Transverse colon (tissue), 4 donors: Measurements from ENCODE around the gene IP6K3. TPM values are rescaled to one million over a fixed set of nuclear protein-coding genes. Genes with fewer than 3 reads are reported as not detected.
A peak's percentile ranks its signal among the peaks of the same experiment; 100 is the strongest.

Experiments
- DNase-seq: peaks from one replicate; pipeline ENCODE4 v3.0.0-alpha.2; 2019
- H3K27ac ChIP-seq, 4 donors: fragments of 200-600 bp; sonication (generic); 2 replicates each; pipeline ENCODE4 v1.5.1; 2016 to 2018; ENCODE audit warnings: inconsistent platforms in 4 of 4
- H3K27me3 ChIP-seq: fragments of 200-600 bp; sonication (generic); 2 replicates; pipeline ENCODE4 v1.5.1; 2017; ENCODE audit warnings: inconsistent platforms
- H3K36me3 ChIP-seq, 4 donors: fragments of 200-600 bp; sonication (generic); 2 replicates each; pipeline ENCODE4 v1.5.1; 2017 to 2019; ENCODE audit warnings: inconsistent platforms in 4 of 4
- H3K4me1 ChIP-seq, 4 donors: fragments of 200-600 bp; sonication (generic); 2 replicates each; pipeline ENCODE4 v1.5.1; 2017 to 2020; ENCODE audit warnings: inconsistent platforms in 4 of 4
- H3K4me3 ChIP-seq, 4 donors: fragments of 200-600 bp; sonication (generic); 1 replicate in 1 of 4; 2 replicates in 3 of 4; pipeline versions ENCODE4 v1.5.1 to v1.6.1; 2017 to 2019; ENCODE audit warnings: inconsistent platforms in 4 of 4
- H3K9me3 ChIP-seq, 2 donors: fragments of 200-600 bp; sonication (generic); 2 replicates each; pipeline ENCODE4 v1.5.1; 2017 to 2019; ENCODE audit warnings: inconsistent platforms in 2 of 2
- EP300 ChIP-seq: sonication (generic); formaldehyde crosslinking; IDR thresholded peaks from one replicate; pipeline ENCODE4 v1.6.1; 2017; ENCODE audit warnings: antibody characterized with exemption, low read depth
- POLR2A ChIP-seq: fragments of 450-650 bp; IDR thresholded peaks from one replicate; pipeline ENCODE4 v1.6.1; 2016; ENCODE audit warnings: antibody characterized with exemption, mild to moderate bottlenecking, moderate library complexity
- POLR2AphosphoS5 ChIP-seq, 3 donors: sonication (generic); formaldehyde crosslinking; IDR thresholded peaks; one replicate each; pipeline ENCODE4 v1.6.1; 2016; ENCODE audit warnings: antibody characterized with exemption in 3 of 3
- WGBS, 2 donors: methylation state at CpG; one replicate each; pipeline ENCODE4 v1.1.5; 2018; ENCODE audit warnings: low coverage in 1 of 2; 5-methylcytosine and 5-hydroxymethylcytosine counted together
- in situ Hi-C, 4 donors: fragments of 200-750 bp; cut with MboI; loops; one replicate each; pipeline versions ENCODE4 v1.15.0 to v1.15.1; 2017; ENCODE audit warnings: low sequenced_read_pairs in 3 of 4, low pct_ligation_motif_present in 1 of 4, low pct_unique_long_range_greater_than_20kb in 1 of 4
- intact Hi-C: fragments of 100-400 bp; cut with DNase I; formaldehyde crosslinking; loops from one replicate; pipeline ENCODE4 v1.15.1; 2023; ENCODE audit warnings: low total_unique reads
- total RNA-seq, 4 donors: library from RNA; depleted of rRNA; stranded (reverse); fragments of >200 nt; gene quantifications; one replicate each; pipeline ENCODE4 v1.1.0, GENCODE V29; 2016
- TF ChIP-seq, protein P1 (sequence below), 5 experiments: fragments of 200-600 bp in 3 of 5; fragments of 450-650 bp in 2 of 5; sonication (generic) in 3 of 5; IDR thresholded peaks; 1 replicate in 2 of 5; 2 replicates in 3 of 5; pipeline ENCODE4 v1.5.1; 2016 to 2017; ENCODE audit warnings: antibody characterized with exemption in 5 of 5, inconsistent platforms in 3 of 5, mild to moderate bottlenecking in 2 of 5, moderate library complexity in 1 of 5

Gene IP6K3
- total RNA-seq, 4 donors from 2014 or later, result 1.00 to 2.9 (median 1.9) TPM; not detected in 1

DNA sequence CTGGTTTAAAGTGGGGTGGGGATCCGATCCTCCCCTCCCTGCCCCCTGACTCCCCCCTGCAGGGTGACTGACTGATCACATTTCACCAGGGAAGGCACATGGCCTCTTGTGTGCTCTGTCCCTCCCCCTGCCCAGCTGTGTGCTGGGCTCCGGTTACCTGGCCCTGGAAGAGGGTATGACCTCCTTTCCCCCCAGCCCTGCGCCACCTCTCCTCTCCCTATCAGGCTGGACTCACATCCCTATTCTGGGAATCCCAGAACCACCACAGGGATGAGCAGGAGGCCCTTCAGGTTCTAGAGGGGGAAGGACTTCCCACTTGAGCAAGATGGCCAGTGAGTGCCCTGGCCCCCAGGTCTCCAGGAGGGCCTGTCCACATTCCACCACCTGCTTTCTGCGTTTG, 2.1 kb upstream of the IP6K3 start:
- H3K4me3 ChIP-seq, result no peak overlapping the region
- no peak for DNase-seq
- H3K4me1 ChIP-seq, result peaks cover 17 to 48% (median 33%) of the 10 kb centered on the region in 4 donors
- H3K27ac ChIP-seq, result no peak overlapping the region
- in situ Hi-C loops (no loop called here), intact Hi-C loops (loop anchor here (10.0 kb wide), 1 partner anchor 406 kb away; no protein-coding TSS in a partner anchor)
- no peaks in the 10 kb centered on the region for H3K36me3 ChIP-seq
- TF ChIP-seq EP300 (no peak), POLR2A (no peak), POLR2AphosphoS5 (IDR thresholded peaks at IDR 0.05) (no peak)
- TF ChIP-seq, protein P1, sequence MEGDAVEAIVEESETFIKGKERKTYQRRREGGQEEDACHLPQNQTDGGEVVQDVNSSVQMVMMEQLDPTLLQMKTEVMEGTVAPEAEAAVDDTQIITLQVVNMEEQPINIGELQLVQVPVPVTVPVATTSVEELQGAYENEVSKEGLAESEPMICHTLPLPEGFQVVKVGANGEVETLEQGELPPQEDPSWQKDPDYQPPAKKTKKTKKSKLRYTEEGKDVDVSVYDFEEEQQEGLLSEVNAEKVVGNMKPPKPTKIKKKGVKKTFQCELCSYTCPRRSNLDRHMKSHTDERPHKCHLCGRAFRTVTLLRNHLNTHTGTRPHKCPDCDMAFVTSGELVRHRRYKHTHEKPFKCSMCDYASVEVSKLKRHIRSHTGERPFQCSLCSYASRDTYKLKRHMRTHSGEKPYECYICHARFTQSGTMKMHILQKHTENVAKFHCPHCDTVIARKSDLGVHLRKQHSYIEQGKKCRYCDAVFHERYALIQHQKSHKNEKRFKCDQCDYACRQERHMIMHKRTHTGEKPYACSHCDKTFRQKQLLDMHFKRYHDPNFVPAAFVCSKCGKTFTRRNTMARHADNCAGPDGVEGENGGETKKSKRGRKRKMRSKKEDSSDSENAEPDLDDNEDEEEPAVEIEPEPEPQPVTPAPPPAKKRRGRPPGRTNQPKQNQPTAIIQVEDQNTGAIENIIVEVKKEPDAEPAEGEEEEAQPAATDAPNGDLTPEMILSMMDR (IDR thresholded peaks at IDR 0.05), result no peak
- 86% methylated on average over 4 of the region's 4 CpGs; no CpG with 5 or more reads in 1 of the 2 donors for WGBS, 2 donors
- no peaks in the 10 kb centered on the region for H3K9me3 ChIP-seq
- no peaks in the 10 kb centered on the region for H3K27me3 ChIP-seq

DNA sequence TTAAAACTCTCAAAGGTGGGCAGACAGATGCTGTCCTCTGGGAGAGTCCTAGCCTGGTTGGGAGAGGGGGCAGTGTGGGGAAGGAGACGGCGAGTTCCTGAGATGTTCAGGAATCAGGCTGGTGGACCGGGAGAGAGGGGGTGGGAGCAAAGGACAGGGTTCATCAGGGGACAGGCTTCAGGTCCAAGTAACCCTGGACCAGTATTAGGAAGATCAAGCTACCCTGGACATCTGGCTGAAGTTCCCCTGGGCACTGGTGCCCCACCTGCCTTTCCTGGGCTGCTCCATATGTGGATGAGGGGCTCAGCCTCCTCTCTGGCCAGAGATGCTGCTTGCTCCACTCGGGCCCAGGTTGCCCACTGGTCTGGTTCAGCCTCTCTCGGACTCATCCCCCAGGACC, 1.1 kb upstream of the IP6K3 start:
- H3K9me3 ChIP-seq, result no peaks in the 10 kb centered on the region
- in situ Hi-C loops (no loop called here), intact Hi-C loops (loop anchor here (10.0 kb wide), 1 partner anchor 407 kb away; no protein-coding TSS in a partner anchor)
- no peak overlapping the region for H3K4me3 ChIP-seq
- TF ChIP-seq EP300 (no peak), POLR2AphosphoS5 (IDR thresholded peaks at IDR 0.05) (no peak), POLR2A (no peak)
- TF ChIP-seq, protein P1 (IDR thresholded peaks at IDR 0.05), result no peak
- DNase-seq, result no peak
- H3K36me3 ChIP-seq, result no peaks in the 10 kb centered on the region
- WGBS, 2 donors, result 80 to 100% methylated on average over 2 to 5 of the region's 5 CpGs
- H3K27me3 ChIP-seq, result no peaks in the 10 kb centered on the region
- peak overlapping the region in 3 of 4 donors; percentile 79 to 85 (median 83) for H3K27ac ChIP-seq
- peaks cover 20 to 54% (median 36%) of the 10 kb centered on the region in 4 donors for H3K4me1 ChIP-seq

DNA sequence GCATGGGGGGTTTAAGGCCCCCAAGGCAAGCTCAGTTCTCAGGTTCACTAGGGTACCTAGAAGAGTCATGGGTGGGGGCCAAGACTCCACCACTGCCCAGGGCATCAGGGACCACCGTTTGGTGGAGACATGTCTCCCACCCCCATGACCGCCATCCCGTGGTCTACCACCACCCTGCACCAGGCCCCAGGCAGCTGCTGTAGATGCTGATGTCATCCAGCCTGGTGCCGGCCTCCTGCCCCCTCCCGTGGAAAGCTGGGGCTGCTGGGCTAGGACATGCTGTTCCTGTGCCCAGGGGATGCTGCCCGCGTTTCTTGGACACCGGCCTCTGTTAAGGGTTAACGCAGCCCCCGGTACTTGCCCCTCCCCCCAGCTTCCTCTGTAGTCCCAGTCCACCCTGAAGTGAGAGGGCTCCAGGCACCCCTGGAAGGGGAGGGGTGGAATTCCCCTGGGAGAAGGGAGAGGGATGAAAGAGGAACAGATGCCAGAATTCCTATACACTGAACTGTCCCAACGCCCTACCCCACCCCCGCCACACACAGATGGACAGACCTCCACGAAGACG, 587 bp downstream of the IP6K3 start:
- Histone ChIP-seq H3K9me3 (no peaks in the 10 kb centered on the region), H3K27ac (peak overlapping the region; percentile 71 to 85 (median 81)), H3K36me3 (no peaks in the 10 kb centered on the region), H3K27me3 (no peaks in the 10 kb centered on the region), H3K4me1 (peaks cover 20 to 39% (median 25%) of the 10 kb centered on the region in 4 donors), H3K4me3 (peak overlapping the region in 3 of 4 donors; percentile 6 to 30 (median 8))
- 40 to 42% methylated on average over 1 to 14 of the region's 14 CpGs for WGBS, 2 donors
- TF ChIP-seq POLR2AphosphoS5 (IDR thresholded peaks at IDR 0.05) (peak; percentile 25 to 72 (median 36)), EP300 (peak; percentile 96), POLR2A (no peak)
- TF ChIP-seq, protein P1 (IDR thresholded peaks at IDR 0.05), result no peak
- peak; percentile 58 for DNase-seq
- intact Hi-C loops (loop anchor here (10.0 kb wide), 1 partner anchor 409 kb away; no protein-coding TSS in a partner anchor), in situ Hi-C loops (no loop called here)

DNA sequence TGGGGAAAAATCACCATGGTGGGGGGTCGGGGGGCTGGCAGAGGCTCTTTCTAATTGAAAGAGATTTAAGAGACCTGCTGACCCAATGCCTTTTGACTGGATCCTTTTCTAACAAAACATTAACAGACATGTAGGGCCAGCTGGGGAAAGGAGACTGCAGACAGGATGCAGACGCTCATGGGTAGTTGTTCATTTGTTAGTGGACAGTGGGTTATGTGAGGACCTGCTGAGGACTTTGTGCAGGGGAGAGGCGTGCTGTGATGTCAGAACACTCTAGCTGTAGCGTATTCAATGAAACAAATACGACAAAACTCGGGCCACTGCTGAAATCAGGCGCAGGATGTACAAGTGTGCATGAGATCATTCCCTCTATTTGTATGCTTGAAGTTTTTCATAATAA, 1.2 kb downstream of the IP6K3 start:
- Histone ChIP-seq H3K9me3 (no peaks in the 10 kb centered on the region), H3K4me1 (peaks cover 20 to 33% (median 21%) of the 10 kb centered on the region in 4 donors), H3K27me3 (no peaks in the 10 kb centered on the region), H3K27ac (peak overlapping the region; percentile 71 to 85 (median 81)), H3K4me3 (peak overlapping the region in 2 of 4 donors; percentile 6 to 30), H3K36me3 (no peaks in the 10 kb centered on the region)
- TF ChIP-seq, protein P1 (IDR thresholded peaks at IDR 0.05), result no peak
- TF ChIP-seq EP300, result peak; percentile 67
- intact Hi-C loops (loop anchor here (10.0 kb wide), 1 partner anchor 409 kb away; no protein-coding TSS in a partner anchor), in situ Hi-C loops (no loop called here)
- DNase-seq, result peak; percentile 36
- 56 to 64% methylated on average over 4 to 7 of the region's 7 CpGs for WGBS, 2 donors
